T-helper 2 cell treated with Interferon-gamma antibody and Interleukin-4, amounts not matched to agents 5 μg/mL and 100 μg/mL, for 36 hours (primary cell): Measurements from ENCODE around the gene MYL1.

Experiments
- DNase-seq: peaks from one replicate; pipeline ENCODE4 v3.0.0; 2021; ENCODE audit warnings: low spot score
- H3K27ac Mint-ChIP-seq: one replicate; pipeline ENCODE4 v1.8.0; 2021; ENCODE audit warnings: mild to moderate bottlenecking, mixed read lengths
- H3K27me3 Mint-ChIP-seq: one replicate; pipeline ENCODE4 v1.8.0; 2021; ENCODE audit warnings: low read depth, mixed read lengths
- H3K36me3 Mint-ChIP-seq: one replicate; pipeline ENCODE4 v1.8.0; 2021; ENCODE audit warnings: low read depth, mixed read lengths
- H3K4me1 Mint-ChIP-seq: one replicate; pipeline ENCODE4 v1.8.0; 2021; ENCODE audit warnings: low read depth, mixed read lengths
- H3K4me3 Mint-ChIP-seq: one replicate; pipeline ENCODE4 v1.8.0; 2022; ENCODE audit warnings: mild to moderate bottlenecking, moderate library complexity, mixed read lengths
- H3K9me3 Mint-ChIP-seq: one replicate; pipeline ENCODE4 v1.8.0; 2021; ENCODE audit warnings: mixed read lengths

Gene MYL1

DNA sequence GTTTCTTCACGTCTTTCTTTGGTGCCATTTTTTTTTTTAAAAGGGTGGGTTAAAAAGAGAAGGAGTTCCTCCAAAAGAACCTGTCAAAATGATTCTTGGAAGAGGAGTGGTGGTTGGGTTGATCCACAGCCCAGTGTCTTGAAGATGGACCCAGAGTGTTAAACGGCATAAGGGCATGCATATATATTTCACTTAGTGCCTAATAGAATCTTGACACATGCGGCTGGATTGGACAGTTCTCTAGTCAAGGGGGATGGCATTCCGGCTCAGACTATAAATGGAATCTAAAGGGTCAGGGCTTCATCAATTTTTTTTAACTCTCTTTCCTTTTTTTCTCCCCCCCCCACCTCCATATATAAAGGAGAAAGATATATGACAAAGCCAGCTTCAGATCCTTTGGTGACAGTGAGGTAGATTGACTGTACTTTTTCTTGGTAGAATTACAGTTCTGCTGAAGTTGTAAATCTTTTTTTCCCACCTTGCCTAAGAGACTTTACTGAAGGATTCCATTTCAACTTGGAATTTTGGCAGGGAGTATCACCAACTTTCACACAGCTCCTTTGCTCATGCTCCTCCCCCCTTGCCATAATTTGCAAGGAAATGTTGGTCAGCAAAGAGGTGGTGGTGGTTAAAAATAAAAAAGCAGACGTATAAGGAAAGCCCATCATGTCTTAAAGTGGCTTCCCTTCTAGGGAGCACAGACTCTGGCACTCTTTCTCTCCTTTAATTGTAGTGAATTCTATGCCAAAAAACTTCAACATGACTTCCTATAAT lies at the start of gene MYL1:
Gene MYL1, minus strand, starts transcription at position 160 of the 774 bp plus-strand sequence. Its CDS starts 132 bp downstream, at position 28.
- Mint-ChIP-seq H3K9me3 (no peaks in the 10 kb centered on the region), H3K4me1 (no peaks in the 10 kb centered on the region), H3K36me3 (no peaks in the 10 kb centered on the region), H3K27me3 (no peaks in the 10 kb centered on the region), H3K4me3 (no peak within 1 kb of the TSS), H3K27ac (no peak within 1 kb of the TSS)
- DNase-seq, result no peak

GRCh38 chr2:210363876-210364275 lies 48.9 kb upstream of the MYL1 start:
- H3K27ac Mint-ChIP-seq, result no peak overlapping the region
- no peak overlapping the region for H3K4me3 Mint-ChIP-seq
- H3K27me3 Mint-ChIP-seq, result no peaks in the 10 kb centered on the region
- H3K9me3 Mint-ChIP-seq, result no peaks in the 10 kb centered on the region
- no peaks in the 10 kb centered on the region for H3K4me1 Mint-ChIP-seq
- H3K36me3 Mint-ChIP-seq, result no peaks in the 10 kb centered on the region
- DNase-seq, result no peak

- no peaks in the 10 kb centered on the region for H3K36me3 Mint-ChIP-seq
- no peak overlapping the region for H3K27ac Mint-ChIP-seq
- H3K4me1 Mint-ChIP-seq, result no peaks in the 10 kb centered on the region
- no peaks in the 10 kb centered on the region for H3K27me3 Mint-ChIP-seq
- no peaks in the 10 kb centered on the region for H3K9me3 Mint-ChIP-seq
- H3K4me3 Mint-ChIP-seq, result no peak overlapping the region
- no peak for DNase-seq
These were observed 48.3 kb upstream of the MYL1 start for GRCh38 chr2:210363261-210363660.

DNA sequence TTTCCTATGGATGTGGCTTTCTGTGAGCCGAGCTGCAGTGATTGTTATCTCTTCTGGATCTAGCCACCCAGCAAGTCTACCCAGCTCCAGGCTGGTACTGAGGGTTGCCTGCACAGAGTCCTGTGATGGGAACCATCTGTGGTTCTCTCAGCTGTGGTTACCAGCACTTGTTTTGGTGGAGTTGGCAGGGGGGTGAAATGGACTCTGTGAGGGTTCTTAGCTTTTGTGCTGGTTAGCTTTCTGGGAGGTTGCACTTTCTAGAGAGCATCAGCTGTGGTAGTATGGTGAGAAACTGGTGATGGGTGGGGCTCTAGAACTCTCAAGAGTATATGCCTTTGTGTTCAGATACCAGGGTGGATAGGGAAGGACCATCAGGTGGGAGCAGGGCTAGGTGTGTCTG lies 45.4 kb upstream of the MYL1 start:
- DNase-seq, result no peak
- Mint-ChIP-seq H3K4me3 (no peak overlapping the region), H3K27me3 (no peaks in the 10 kb centered on the region), H3K9me3 (no peaks in the 10 kb centered on the region), H3K4me1 (no peaks in the 10 kb centered on the region), H3K36me3 (no peaks in the 10 kb centered on the region), H3K27ac (no peak overlapping the region)

GRCh38 chr2:210356944-210357343 lies 42.0 kb upstream of the MYL1 start:
- Mint-ChIP-seq H3K4me3 (no peak overlapping the region), H3K36me3 (no peaks in the 10 kb centered on the region), H3K27ac (no peak overlapping the region), H3K4me1 (no peaks in the 10 kb centered on the region), H3K9me3 (no peaks in the 10 kb centered on the region), H3K27me3 (no peaks in the 10 kb centered on the region)
- DNase-seq, result no peak

- Mint-ChIP-seq H3K27me3 (no peaks in the 10 kb centered on the region), H3K9me3 (peaks cover 4% of the 10 kb centered on the region), H3K4me3 (no peak overlapping the region), H3K4me1 (peaks cover 1% of the 10 kb centered on the region), H3K36me3 (no peaks in the 10 kb centered on the region), H3K27ac (no peak overlapping the region)
- DNase-seq, result no peak
These were observed 22.2 kb upstream of the MYL1 start for GRCh38 chr2:210337159-210337558.

DNA sequence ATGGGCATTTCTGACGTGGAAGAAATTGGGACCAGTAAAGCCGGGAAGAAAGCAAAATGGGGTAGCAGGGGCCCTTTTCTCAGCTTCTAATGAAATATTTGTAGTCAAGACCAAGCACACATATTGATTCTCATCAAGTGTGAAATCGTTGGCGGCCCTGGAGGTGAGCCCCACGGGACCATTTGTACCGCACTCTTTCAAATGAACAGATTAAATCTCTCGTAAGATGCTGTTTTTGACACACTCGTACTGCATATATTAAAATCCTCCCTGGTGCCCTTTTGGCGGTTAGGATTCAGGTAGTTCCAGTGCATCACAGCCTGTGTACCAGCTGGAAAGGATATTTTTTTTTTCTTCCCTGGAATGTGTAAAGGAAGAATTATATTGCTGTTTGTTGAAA lies 9.9 kb upstream of the MYL1 start:
- Mint-ChIP-seq H3K27ac (no peak overlapping the region), H3K4me3 (no peak overlapping the region), H3K27me3 (no peaks in the 10 kb centered on the region), H3K4me1 (no peaks in the 10 kb centered on the region), H3K9me3 (no peaks in the 10 kb centered on the region), H3K36me3 (no peaks in the 10 kb centered on the region)
- no peak for DNase-seq

DNA sequence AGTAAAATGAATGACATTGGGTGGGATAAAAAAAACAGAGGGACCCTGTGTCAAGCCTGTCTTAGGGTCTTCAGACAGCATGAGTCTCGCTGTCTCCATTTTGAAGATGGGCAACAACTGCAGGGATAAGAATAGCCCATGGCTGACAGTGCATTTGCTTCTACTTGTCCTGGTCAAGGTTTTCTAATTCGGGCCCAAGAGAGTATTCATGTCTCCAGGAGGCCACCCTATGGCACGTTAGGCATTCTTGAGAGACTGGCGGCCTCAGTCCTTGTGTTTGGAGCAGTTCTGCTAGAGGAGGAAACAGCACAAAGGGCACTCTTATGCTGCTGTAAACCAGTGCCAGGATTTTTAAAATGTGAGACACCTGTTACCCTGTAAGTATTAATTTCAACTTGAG lies 9.5 kb upstream of the MYL1 start:
- Mint-ChIP-seq H3K36me3 (no peaks in the 10 kb centered on the region), H3K27me3 (no peaks in the 10 kb centered on the region), H3K4me1 (no peaks in the 10 kb centered on the region), H3K9me3 (no peaks in the 10 kb centered on the region), H3K27ac (no peak overlapping the region), H3K4me3 (no peak overlapping the region)
- no peak for DNase-seq

DNA sequence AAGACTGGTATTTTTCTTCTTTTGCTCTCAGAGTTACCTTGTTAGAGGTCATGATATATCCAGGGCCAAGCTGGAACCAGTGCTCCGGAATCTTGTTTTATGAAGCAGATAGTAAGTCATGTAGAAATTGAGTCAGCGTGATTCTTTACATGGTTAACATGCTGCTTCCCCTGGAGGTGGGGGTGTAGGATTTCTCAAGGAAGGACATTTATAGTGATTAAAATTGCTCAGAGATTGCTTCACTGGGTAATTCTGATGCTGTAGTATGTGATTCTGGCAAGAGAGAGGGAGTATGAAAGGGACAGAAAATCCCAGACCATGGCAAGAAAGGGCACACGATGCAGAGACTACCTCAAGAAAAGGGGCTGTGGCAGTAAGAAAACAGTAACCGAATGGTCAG lies 8.0 kb upstream of the MYL1 start:
- H3K27me3 Mint-ChIP-seq, result no peaks in the 10 kb centered on the region

GRCh38 chr2:210318891-210319290 lies 3.9 kb upstream of the MYL1 start:
- no peak for DNase-seq
- Mint-ChIP-seq H3K4me1 (no peaks in the 10 kb centered on the region), H3K4me3 (no peak overlapping the region), H3K9me3 (no peaks in the 10 kb centered on the region), H3K27ac (no peak overlapping the region), H3K27me3 (no peaks in the 10 kb centered on the region), H3K36me3 (no peaks in the 10 kb centered on the region)

More for the DNA sequence above, 8.0 kb upstream of the MYL1 start:
- Mint-ChIP-seq H3K9me3 (no peaks in the 10 kb centered on the region), H3K27ac (no peak overlapping the region), H3K4me3 (no peak overlapping the region), H3K36me3 (no peaks in the 10 kb centered on the region), H3K4me1 (no peaks in the 10 kb centered on the region)
- no peak for DNase-seq

DNA sequence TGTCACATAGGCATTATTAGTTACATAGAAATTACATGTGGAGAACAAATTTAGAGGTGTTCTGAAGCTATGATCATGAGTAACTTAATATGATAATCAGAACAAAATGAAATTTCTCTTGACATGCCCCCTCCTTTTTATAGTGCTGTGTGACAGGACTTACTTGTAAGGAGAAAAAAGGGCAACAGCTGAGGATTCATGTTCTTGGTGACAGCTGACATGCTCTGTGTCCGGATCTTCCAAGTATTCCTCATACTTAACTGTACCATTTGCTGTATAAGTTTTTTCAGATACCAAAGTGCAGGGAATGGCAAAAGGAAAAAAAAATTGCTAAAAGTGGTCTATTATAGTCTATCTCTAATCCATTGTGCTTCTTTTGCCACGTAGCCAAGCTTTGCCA lies 3.5 kb upstream of the MYL1 start:
- H3K27ac Mint-ChIP-seq, result no peak overlapping the region
- no peak overlapping the region for H3K4me3 Mint-ChIP-seq
- no peaks in the 10 kb centered on the region for H3K9me3 Mint-ChIP-seq
- H3K36me3 Mint-ChIP-seq, result no peaks in the 10 kb centered on the region
- no peaks in the 10 kb centered on the region for H3K27me3 Mint-ChIP-seq
- no peak for DNase-seq
- no peaks in the 10 kb centered on the region for H3K4me1 Mint-ChIP-seq

DNA sequence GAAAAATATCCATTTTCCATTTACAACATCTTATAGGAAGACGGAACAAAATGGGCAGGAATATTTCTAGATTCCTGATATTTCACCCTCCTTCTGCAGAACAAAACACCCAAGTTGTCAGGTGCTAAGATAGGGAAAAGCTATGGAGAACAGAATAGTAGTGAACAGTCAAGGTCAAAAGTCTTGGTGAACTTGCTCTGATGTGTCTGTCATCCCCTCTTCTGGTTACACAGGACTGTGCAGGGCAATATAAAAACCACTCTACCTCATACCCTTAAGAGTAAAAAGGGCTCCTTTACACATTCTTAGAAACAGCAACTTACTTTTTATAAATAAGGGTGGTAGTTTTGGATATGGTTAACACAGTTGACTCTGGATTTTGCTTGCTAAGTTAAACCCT lies 4.4 kb downstream of the MYL1 start:
- no peaks in the 10 kb centered on the region for H3K4me1 Mint-ChIP-seq
- H3K36me3 Mint-ChIP-seq, result no peaks in the 10 kb centered on the region
- H3K27me3 Mint-ChIP-seq, result no peaks in the 10 kb centered on the region
- DNase-seq, result no peak
- no peak overlapping the region for H3K27ac Mint-ChIP-seq
- no peaks in the 10 kb centered on the region for H3K9me3 Mint-ChIP-seq
- no peak overlapping the region for H3K4me3 Mint-ChIP-seq

DNA sequence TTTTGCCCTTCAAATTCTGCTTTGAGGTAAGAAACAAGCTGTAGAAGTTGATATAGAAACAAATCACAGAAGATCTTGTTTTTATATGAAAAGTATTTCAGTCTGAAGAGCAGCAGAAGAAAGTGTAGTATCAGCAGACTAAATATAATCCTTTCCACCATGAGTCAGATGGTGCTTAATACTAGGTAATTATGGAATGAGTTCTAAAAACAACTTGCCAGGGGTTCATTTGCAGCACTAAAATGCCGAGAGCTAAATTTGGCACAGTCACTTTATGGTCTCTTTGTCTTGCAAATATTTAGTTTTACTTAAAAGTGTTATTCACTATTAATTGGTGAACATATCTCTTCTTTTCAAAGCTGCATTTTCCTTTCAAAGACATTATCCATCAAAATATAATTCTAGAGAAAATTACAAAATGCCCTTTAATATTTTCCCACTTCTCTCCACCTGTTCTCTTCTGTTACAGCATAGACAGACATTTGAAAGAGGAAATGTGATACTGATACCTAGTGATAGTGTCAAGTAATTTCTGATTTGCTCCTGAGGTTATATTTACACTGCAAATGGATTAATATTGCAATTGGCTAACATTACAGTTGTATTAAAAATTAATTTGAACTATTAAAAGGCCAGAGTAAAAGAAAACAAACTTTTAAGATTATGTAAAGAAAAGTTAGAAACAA lies 5.3 kb downstream of the MYL1 start:
- Mint-ChIP-seq H3K36me3 (no peaks in the 10 kb centered on the region), H3K9me3 (no peaks in the 10 kb centered on the region), H3K27me3 (no peaks in the 10 kb centered on the region), H3K4me1 (no peaks in the 10 kb centered on the region), H3K27ac (no peak overlapping the region), H3K4me3 (no peak overlapping the region)
- DNase-seq, result no peak

DNA sequence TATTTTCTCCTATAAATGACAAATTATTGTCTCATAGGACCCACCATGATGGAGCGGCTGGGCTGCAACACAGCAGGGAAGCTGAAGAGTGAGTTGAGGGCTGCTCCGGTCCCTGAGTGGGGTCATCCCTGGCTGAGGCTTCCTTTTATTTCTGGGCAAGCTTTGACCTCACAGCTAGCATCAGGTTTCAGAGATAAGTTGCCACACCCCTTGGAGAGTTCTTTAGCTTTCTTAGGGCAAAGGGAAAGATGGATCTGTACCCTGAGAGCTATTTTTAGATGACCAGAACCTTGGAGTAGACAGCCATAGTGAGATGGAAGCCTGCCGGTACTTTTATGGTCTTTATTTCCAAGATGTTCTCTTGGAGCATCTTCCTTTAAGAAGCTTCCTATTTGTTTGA lies 11.5 kb downstream of the MYL1 start:
- Mint-ChIP-seq H3K4me1 (no peaks in the 10 kb centered on the region), H3K4me3 (no peak overlapping the region), H3K27ac (no peak overlapping the region), H3K9me3 (no peaks in the 10 kb centered on the region), H3K27me3 (no peaks in the 10 kb centered on the region), H3K36me3 (no peaks in the 10 kb centered on the region)
- DNase-seq, result no peak

GRCh38 chr2:210302326-210302725 lies 12.6 kb downstream of the MYL1 start:
- Mint-ChIP-seq H3K36me3 (no peaks in the 10 kb centered on the region), H3K4me3 (no peak overlapping the region), H3K27ac (no peak overlapping the region), H3K9me3 (no peaks in the 10 kb centered on the region), H3K27me3 (no peaks in the 10 kb centered on the region), H3K4me1 (no peaks in the 10 kb centered on the region)
- no peak for DNase-seq
